ENCODE results near the gene SECISBP2. TPM values are rescaled to one million over a fixed set of nuclear protein-coding genes. Genes with fewer than 3 reads are reported as not detected.

Gene SECISBP2
- total RNA-seq, 1 donor, result 32.6 TPM

GRCh38 chr9:89363311-89363670, 45.0 kb downstream of the SECISBP2 start:
- DNase-seq (ENCODE audit: low read depth), result no peak
- no peak overlapping the region for H3K4me3 ChIP-seq (ENCODE audit: low read depth, low read length)
- no peak for TF ChIP-seq CTCF (IDR thresholded peaks at IDR 0.05; ENCODE audit: insufficient read depth, low read length)

GRCh38 chr9:89363921-89364665, 45.8 kb downstream of the SECISBP2 start:
- no peak for DNase-seq (ENCODE audit: low read depth)
- no peak for TF ChIP-seq CTCF (IDR thresholded peaks at IDR 0.05; ENCODE audit: insufficient read depth, low read length)
- no peak overlapping the region for H3K4me3 ChIP-seq (ENCODE audit: low read depth, low read length)

GRCh38 chr9:89364666-89365531, 46.6 kb downstream of the SECISBP2 start:
- H3K4me3 ChIP-seq (ENCODE audit: low read depth, low read length), result no peak overlapping the region
- TF ChIP-seq CTCF (IDR thresholded peaks at IDR 0.05; ENCODE audit: insufficient read depth, low read length), result no peak
- DNase-seq (ENCODE audit: low read depth), result no peak

GRCh38 chr9:89365532-89365912, 47.2 kb downstream of the SECISBP2 start:
- no peak for TF ChIP-seq CTCF (IDR thresholded peaks at IDR 0.05; ENCODE audit: insufficient read depth, low read length)
- H3K4me3 ChIP-seq (ENCODE audit: low read depth, low read length), result no peak overlapping the region
- DNase-seq (ENCODE audit: low read depth), result no peak

- H3K4me3 ChIP-seq (ENCODE audit: low read depth, low read length), result no peak overlapping the region
- TF ChIP-seq CTCF (IDR thresholded peaks at IDR 0.05; ENCODE audit: insufficient read depth, low read length), result no peak
- no peak for DNase-seq (ENCODE audit: low read depth)
Measured at GRCh38 chr9:89366711-89367110, 48.4 kb downstream of the SECISBP2 start.

- TF ChIP-seq CTCF (IDR thresholded peaks at IDR 0.05; ENCODE audit: insufficient read depth, low read length), result no peak
- no peak for DNase-seq (ENCODE audit: low read depth)
- H3K4me3 ChIP-seq (ENCODE audit: low read depth, low read length), result no peak overlapping the region
Measured at GRCh38 chr9:89367281-89367680, 49.0 kb downstream of the SECISBP2 start.
